ENCODE results near the gene AQP2. TPM values are rescaled to one million over a fixed set of nuclear protein-coding genes. Genes with fewer than 3 reads are reported as not detected.

AQP2 gene
- total and polyA plus RNA-seq, 4 donors, result not detected

GRCh38 chr12:49972129-49972528 is 21.6 kb downstream of the AQP2 start:
- Histone ChIP-seq H3K36me3 (ENCODE audit: control insufficient read depth in 4 of 4, insufficient read depth in 4 of 4, low read length in 4 of 4) (no peaks in the 10 kb centered on the region), H3K4me1 (ENCODE audit: control insufficient read depth in 5 of 5, insufficient read depth in 5 of 5, low read length in 5 of 5) (peaks cover 0 to 18% (median 0%) of the 10 kb centered on the region in 5 donors), H3K27ac (ENCODE audit: low read depth in 1 of 2, low read length in 1 of 2) (no peak overlapping the region), H3K9ac (ENCODE audit: insufficient read depth in 1 of 2, low read length in 2 of 2) (no peak overlapping the region), H3K9me3 (ENCODE audit: control insufficient read depth in 4 of 4, insufficient read depth in 3 of 4, low read length in 3 of 4) (no peaks in the 10 kb centered on the region), H3K4me3 (no peak overlapping the region), H3K27me3 (ENCODE audit: control insufficient read depth in 3 of 3, insufficient read depth in 3 of 3, low read length in 2 of 3) (peaks cover 0 to 26% (median 3%) of the 10 kb centered on the region in 3 donors)
- no peak for TF ChIP-seq CTCF (IDR thresholded peaks at IDR 0.05; ENCODE audit: control extremely low read depth, extremely low read depth)
- ATAC-seq (ENCODE audit: insufficient read depth, low FRiP score), result no peak
- no peak for DNase-seq
- WGBS, 2 donors, result 79 to 89% methylated on average over 9 of the region's 9 CpGs

GRCh38 chr12:49972641-49973360 is 22.3 kb downstream of the AQP2 start, which contains the start of gene AQP6:
TSS of gene AQP6 (plus strand) at chr12:49972947. CDS start at chr12:49973174, 227 bp downstream.
- no peak within 1 kb of the TSS for H3K9ac ChIP-seq (ENCODE audit: insufficient read depth in 1 of 2, low read length in 2 of 2)
- no peaks in the 10 kb centered on the region for H3K36me3 ChIP-seq (ENCODE audit: control insufficient read depth in 4 of 4, insufficient read depth in 4 of 4, low read length in 4 of 4)
- TF ChIP-seq CTCF (IDR thresholded peaks at IDR 0.05; ENCODE audit: control extremely low read depth, extremely low read depth), result no peak
- no peak for ATAC-seq (ENCODE audit: insufficient read depth, low FRiP score)
- no peak within 1 kb of the TSS for H3K4me3 ChIP-seq
- WGBS, 2 donors, result 90 to 91% methylated on average over 18 of the region's 18 CpGs
- H3K4me1 ChIP-seq (ENCODE audit: control insufficient read depth in 5 of 5, insufficient read depth in 5 of 5, low read length in 5 of 5), result peaks cover 0 to 14% (median 0%) of the 10 kb centered on the region in 5 donors
- no peak for DNase-seq
- H3K27ac ChIP-seq (ENCODE audit: low read depth in 1 of 2, low read length in 1 of 2), result no peak within 1 kb of the TSS
- no peaks in the 10 kb centered on the region for H3K9me3 ChIP-seq (ENCODE audit: control insufficient read depth in 4 of 4, insufficient read depth in 3 of 4, low read length in 3 of 4)
- peaks cover 0 to 26% (median 3%) of the 10 kb centered on the region in 3 donors for H3K27me3 ChIP-seq (ENCODE audit: control insufficient read depth in 3 of 3, insufficient read depth in 3 of 3, low read length in 2 of 3)

GRCh38 chr12:49973361-49973830 is 22.9 kb downstream of the AQP2 start:
- Histone ChIP-seq H3K36me3 (ENCODE audit: control insufficient read depth in 4 of 4, insufficient read depth in 4 of 4, low read length in 4 of 4) (no peaks in the 10 kb centered on the region), H3K27ac (ENCODE audit: low read depth in 1 of 2, low read length in 1 of 2) (no peak overlapping the region), H3K9ac (ENCODE audit: insufficient read depth in 1 of 2, low read length in 2 of 2) (no peak overlapping the region), H3K9me3 (ENCODE audit: control insufficient read depth in 4 of 4, insufficient read depth in 3 of 4, low read length in 3 of 4) (no peaks in the 10 kb centered on the region), H3K4me1 (ENCODE audit: control insufficient read depth in 5 of 5, insufficient read depth in 5 of 5, low read length in 5 of 5) (peaks cover 0 to 10% (median 0%) of the 10 kb centered on the region in 5 donors), H3K27me3 (ENCODE audit: control insufficient read depth in 3 of 3, insufficient read depth in 3 of 3, low read length in 2 of 3) (peaks cover 0 to 23% (median 0%) of the 10 kb centered on the region in 3 donors), H3K4me3 (no peak overlapping the region)
- no peak for DNase-seq
- no peak for TF ChIP-seq CTCF (IDR thresholded peaks at IDR 0.05; ENCODE audit: control extremely low read depth, extremely low read depth)
- no peak for ATAC-seq (ENCODE audit: insufficient read depth, low FRiP score)
- 85 to 93% methylated on average over 19 of the region's 19 CpGs for WGBS, 2 donors

Measured in lung (tissue), 12 donors.